Measurements from ENCODE around the gene OSTC. TPM values are rescaled to one million over a fixed set of nuclear protein-coding genes. Genes with fewer than 3 reads are reported as not detected.

Gene OSTC
- total and polyA plus RNA-seq, 12 donors, result 21.8 to 113 (median 27.2) TPM

DNA sequence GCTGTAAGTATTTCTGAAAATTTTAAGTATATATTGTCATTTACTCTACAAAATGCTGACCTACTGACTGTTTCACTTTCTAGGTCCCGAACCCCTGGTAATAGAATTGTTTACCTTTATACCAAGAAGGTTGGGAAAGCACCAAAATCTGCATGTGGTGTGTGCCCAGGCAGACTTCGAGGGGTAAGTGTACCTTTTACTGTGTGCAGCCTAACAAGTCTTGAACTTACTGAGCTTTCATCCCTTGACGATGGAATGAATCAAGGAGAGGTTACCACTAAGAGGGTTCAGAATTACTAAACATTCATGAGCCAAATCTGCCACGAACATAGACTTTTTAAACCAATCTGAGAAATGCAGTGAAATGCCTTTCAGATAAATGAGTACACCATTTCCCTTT is 28.4 kb upstream of the OSTC start:
- peak overlapping the region in 2 of 10 donors; percentile 72 to 79 for H3K4me3 ChIP-seq
- H3K27me3 ChIP-seq, result no peaks in the 10 kb centered on the region
- no peak for TF ChIP-seq CTCF (IDR thresholded peaks at IDR 0.05)
- no peak for DNase-seq
- peak overlapping the region in 2 of 10 donors; percentile 82 to 92 for H3K27ac ChIP-seq
- ATAC-seq, result no peak
- no peaks in the 10 kb centered on the region for H3K9me3 ChIP-seq
- intact Hi-C loops (cut with DNase I), result loop anchor here in 1 of 10 donors (10.0 kb wide), 1 partner anchor 907 kb away; no protein-coding TSS in a partner anchor
- H3K4me1 ChIP-seq, result peaks cover 0 to 54% (median 39%) of the 10 kb centered on the region in 9 donors
- WGBS, 2 donors, result 89 to 91% methylated on average over 4 of the region's 4 CpGs
- H3K36me3 ChIP-seq, result peaks cover 0 to 57% (median 49%) of the 10 kb centered on the region in 9 donors

DNA sequence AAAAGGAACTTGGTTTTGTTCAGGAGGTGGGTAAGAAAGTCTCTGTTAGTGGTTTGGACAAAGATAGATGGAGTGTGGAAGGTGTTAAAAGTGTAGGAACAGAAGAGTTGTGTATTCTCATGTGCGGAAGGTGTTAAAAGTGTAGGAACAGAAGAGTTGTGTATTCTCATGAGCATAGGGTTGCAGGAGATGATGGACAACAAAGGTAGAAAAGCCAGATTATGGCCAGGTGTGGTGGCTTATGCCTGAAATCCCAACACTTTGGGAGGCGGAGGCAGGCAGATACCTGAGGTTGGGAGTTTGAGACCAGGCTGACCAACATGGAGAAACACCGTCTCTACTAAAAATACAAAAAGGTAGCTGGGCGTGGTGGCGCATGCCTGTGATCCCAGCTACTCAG is 27.6 kb upstream of the OSTC start:
- Histone ChIP-seq H3K4me1 (peaks cover 0 to 54% (median 39%) of the 10 kb centered on the region in 9 donors), H3K36me3 (peaks cover 0 to 65% (median 51%) of the 10 kb centered on the region in 9 donors), H3K4me3 (no peak overlapping the region), H3K9me3 (no peaks in the 10 kb centered on the region), H3K27ac (no peak overlapping the region), H3K27me3 (no peaks in the 10 kb centered on the region)
- ATAC-seq (no peak), DNase-seq (no peak)
- WGBS, 2 donors, result 90 to 96% methylated on average over 5 of the region's 5 CpGs
- no peak for TF ChIP-seq CTCF (IDR thresholded peaks at IDR 0.05)
- intact Hi-C loops (cut with DNase I), result loop anchor here in 1 of 10 donors (10.0 kb wide), 1 partner anchor 908 kb away; no protein-coding TSS in a partner anchor

- WGBS, 2 donors, result 64 to 66% methylated on average over 2 of the region's 2 CpGs
- Histone ChIP-seq H3K36me3 (peaks cover 0 to 81% (median 59%) of the 10 kb centered on the region in 9 donors), H3K4me3 (no peak overlapping the region), H3K27ac (no peak overlapping the region), H3K27me3 (no peaks in the 10 kb centered on the region), H3K4me1 (peaks cover 0 to 47% (median 36%) of the 10 kb centered on the region in 9 donors), H3K9me3 (no peaks in the 10 kb centered on the region)
- TF ChIP-seq CTCF (IDR thresholded peaks at IDR 0.05), result no peak
- ATAC-seq (no peak), DNase-seq (no peak)
- intact Hi-C loops (cut with DNase I), result loop anchor here in 1 of 10 donors (10.0 kb wide), 1 partner anchor 910 kb away; no protein-coding TSS in a partner anchor
These were observed 25.9 kb upstream of the OSTC start for GRCh38 chr4:108624263-108625056.

- H3K4me3 ChIP-seq, result no peak overlapping the region
- H3K9me3 ChIP-seq, result no peaks in the 10 kb centered on the region
- ATAC-seq (no peak), DNase-seq (no peak)
- no peak for TF ChIP-seq CTCF (IDR thresholded peaks at IDR 0.05)
- no peak overlapping the region for H3K27ac ChIP-seq
- H3K4me1 ChIP-seq, result peaks cover 0 to 38% (median 30%) of the 10 kb centered on the region in 9 donors
- peaks cover 0 to 97% (median 71%) of the 10 kb centered on the region in 9 donors for H3K36me3 ChIP-seq
- 97 to 100% methylated on average over 1 of the region's 1 CpG for WGBS, 2 donors
- intact Hi-C loops (cut with DNase I), result loop anchor here in 1 of 10 donors (10.0 kb wide), 1 partner anchor 911 kb away; no protein-coding TSS in a partner anchor
- no peaks in the 10 kb centered on the region for H3K27me3 ChIP-seq
These were observed 24.3 kb upstream of the OSTC start for GRCh38 chr4:108626056-108626455.

Data from heart right ventricle (tissue), 16 donors.